ENCODE measurements around the gene ARHGAP24.

ARHGAP24 gene

GRCh38 chr4:86044593-86044985 is 569.6 kb downstream of the ARHGAP24 start:
- H3K4me3 ChIP-seq (ENCODE audit: low read depth, low read length), result no peak overlapping the region
- TF ChIP-seq CTCF (IDR thresholded peaks at IDR 0.05; ENCODE audit: borderline replicate concordance, insufficient read depth, low read depth, low read length), result no peak

GRCh38 chr4:86048426-86048825 is 573.5 kb downstream of the ARHGAP24 start:
- TF ChIP-seq CTCF (IDR thresholded peaks at IDR 0.05; ENCODE audit: borderline replicate concordance, insufficient read depth, low read depth, low read length), result no peak
- H3K4me3 ChIP-seq (ENCODE audit: low read depth, low read length), result no peak overlapping the region

GRCh38 chr4:86050496-86050895 is 575.5 kb downstream of the ARHGAP24 start:
- TF ChIP-seq CTCF (IDR thresholded peaks at IDR 0.05; ENCODE audit: borderline replicate concordance, insufficient read depth, low read depth, low read length), result no peak

More at GRCh38 chr4:86050496-86050895, 575.5 kb downstream of the ARHGAP24 start:
- no peak overlapping the region for H3K4me3 ChIP-seq (ENCODE audit: low read depth, low read length)
